Activated B cell treated with CpG ODN at 0.5 μM for 24 hours (primary cell): ENCODE measurements around the gene NFYB. TPM values are rescaled to one million over a fixed set of nuclear protein-coding genes. Genes with fewer than 3 reads are reported as not detected.

Experiments used
- ATAC-seq: fragments of 200-7000 bp; cut with Tn5 transposase; one replicate; pipeline ENCODE4 v1.10.0; 2021; ENCODE audit warnings: low read depth, mild to moderate bottlenecking, moderate library complexity
- CTCF ChIA-PET: fragments of 350-600 bp; sonication (Branson Sonifier 250); formaldehyde crosslinking; loops from one replicate; lab custom pipeline; 2021; ENCODE audit warnings: antibody characterized with exemption; lab: Charles Lee
- POLR2A ChIA-PET: fragments of 350-600 bp; sonication (Branson Sonifier 250); formaldehyde crosslinking; loops from one replicate; lab custom pipeline; 2021; ENCODE audit warnings: antibody characterized with exemption; lab: Charles Lee
- DNase-seq: peaks from one replicate; pipeline ENCODE4 v3.0.0; 2022
- H3K27ac Mint-ChIP-seq: one replicate; pipeline ENCODE4 v1.8.0; 2020; ENCODE audit warnings: mixed read lengths
- H3K27me3 Mint-ChIP-seq: one replicate; pipeline ENCODE4 v1.8.0; 2021; ENCODE audit warnings: mixed read lengths
- H3K36me3 Mint-ChIP-seq: one replicate; pipeline ENCODE4 v1.8.0; 2021; ENCODE audit warnings: low read depth, mixed read lengths
- H3K4me1 Mint-ChIP-seq: one replicate; pipeline ENCODE4 v1.8.0; 2021; ENCODE audit warnings: mixed read lengths
- H3K4me3 Mint-ChIP-seq: one replicate; pipeline ENCODE4 v1.8.0; 2020; ENCODE audit warnings: mild to moderate bottlenecking, mixed read lengths
- H3K9me3 Mint-ChIP-seq: one replicate; pipeline ENCODE4 v1.8.0; 2020; ENCODE audit warnings: mixed read lengths
- CTCF ChIP-seq: fragments of 200-600 bp; IDR thresholded peaks from one replicate; pipeline ENCODE4 v1.8.0; 2022; ENCODE audit warnings: antibody characterized with exemption, mild to moderate bottlenecking
- intact Hi-C: fragments of 100-400 bp; cut with micrococcal nuclease; formaldehyde crosslinking; loops from one replicate; pipeline ENCODE4 v1.15.1; 2024
- total RNA-seq: library from RNA; stranded (reverse); gene quantifications from 2 replicates; pipeline ENCODE4 v1.2.3, GENCODE V29; 2022

NFYB gene
- total RNA-seq, 1 donor from 2014 or later: 17.0 TPM

GRCh38 chr12:104167519-104168458 lies 29.8 kb upstream of the NFYB start:
- H3K4me3 Mint-ChIP-seq: no peak overlapping the region
- CTCF ChIA-PET: no interaction called here
- no peaks in the 10 kb centered on the region for H3K4me1 Mint-ChIP-seq
- DNase-seq: no peak
- POLR2A ChIA-PET: interaction anchor here (0.6 to 0.7 kb wide), 2 partner anchors 773 to 925 kb away, joined by 3 to 4 read pairs; no protein-coding TSS in a partner anchor
- TF ChIP-seq CTCF: no peak
- no peaks in the 10 kb centered on the region for H3K36me3 Mint-ChIP-seq
- no peak overlapping the region for H3K27ac Mint-ChIP-seq
- no peak for ATAC-seq
- H3K9me3 Mint-ChIP-seq: peaks cover under 1% of the 10 kb centered on the region
- H3K27me3 Mint-ChIP-seq: peaks cover 8% of the 10 kb centered on the region
- intact Hi-C loops: no loop called here

GRCh38 chr12:104166465-104166864 lies 28.5 kb upstream of the NFYB start:
- Mint-ChIP-seq H3K9me3 (peaks cover 2% of the 10 kb centered on the region), H3K4me3 (no peak overlapping the region), H3K36me3 (no peaks in the 10 kb centered on the region), H3K27ac (no peak overlapping the region), H3K4me1 (no peaks in the 10 kb centered on the region), H3K27me3 (peaks cover 10% of the 10 kb centered on the region)
- ChIA-PET CTCF (interaction anchor here (1.3 kb wide), 1 partner anchor 9 kb away, joined by 3 read pairs; no protein-coding TSS in a partner anchor), POLR2A (no interaction called here)
- intact Hi-C loops: no loop called here
- TF ChIP-seq CTCF: no peak
- ATAC-seq (no peak), DNase-seq (no peak)

- ChIA-PET POLR2A (no interaction called here), CTCF (interaction anchor here (1.3 kb wide), 1 partner anchor 10 kb away, joined by 3 read pairs; no protein-coding TSS in a partner anchor)
- intact Hi-C loops: no loop called here
- ATAC-seq (no peak), DNase-seq (no peak)
- H3K27ac Mint-ChIP-seq: no peak overlapping the region
- peaks cover 2% of the 10 kb centered on the region for H3K9me3 Mint-ChIP-seq
- peaks cover 10% of the 10 kb centered on the region for H3K27me3 Mint-ChIP-seq
- TF ChIP-seq CTCF: no peak
- H3K4me1 Mint-ChIP-seq: no peaks in the 10 kb centered on the region
- no peak overlapping the region for H3K4me3 Mint-ChIP-seq
- no peaks in the 10 kb centered on the region for H3K36me3 Mint-ChIP-seq
Measured at GRCh38 chr12:104165801-104166200, 27.8 kb upstream of the NFYB start.

- POLR2A ChIA-PET: no interaction called here
Measured at GRCh38 chr12:104164634-104165033, 26.6 kb upstream of the NFYB start.

More at GRCh38 chr12:104164634-104165033, 26.6 kb upstream of the NFYB start:
- CTCF ChIA-PET: no interaction called here
- intact Hi-C loops: no loop called here
- H3K27ac Mint-ChIP-seq: no peak overlapping the region
- H3K9me3 Mint-ChIP-seq: peaks cover 2% of the 10 kb centered on the region
- H3K4me1 Mint-ChIP-seq: no peaks in the 10 kb centered on the region
- DNase-seq (no peak), ATAC-seq (no peak)
- no peak for TF ChIP-seq CTCF
- H3K4me3 Mint-ChIP-seq: no peak overlapping the region
- no peaks in the 10 kb centered on the region for H3K36me3 Mint-ChIP-seq
- peaks cover 10% of the 10 kb centered on the region for H3K27me3 Mint-ChIP-seq
